ENCODE results near the gene ZMIZ1.
A peak's percentile ranks its signal among the peaks of the same experiment; 100 is the strongest.
"Not testable (repeated sequence)": the region's sequence is repeated elsewhere in the genome, so short reads cannot be mapped to it uniquely, and the experiment has no call there.

ZMIZ1 gene

GRCh38 chr10:79316671-79317431 is 248.1 kb downstream of the ZMIZ1 start:
- DNase-seq, result peak; percentile 17

GRCh38 chr10:79318369-79318768 is 249.6 kb downstream of the ZMIZ1 start:
- no peak for DNase-seq

DNA sequence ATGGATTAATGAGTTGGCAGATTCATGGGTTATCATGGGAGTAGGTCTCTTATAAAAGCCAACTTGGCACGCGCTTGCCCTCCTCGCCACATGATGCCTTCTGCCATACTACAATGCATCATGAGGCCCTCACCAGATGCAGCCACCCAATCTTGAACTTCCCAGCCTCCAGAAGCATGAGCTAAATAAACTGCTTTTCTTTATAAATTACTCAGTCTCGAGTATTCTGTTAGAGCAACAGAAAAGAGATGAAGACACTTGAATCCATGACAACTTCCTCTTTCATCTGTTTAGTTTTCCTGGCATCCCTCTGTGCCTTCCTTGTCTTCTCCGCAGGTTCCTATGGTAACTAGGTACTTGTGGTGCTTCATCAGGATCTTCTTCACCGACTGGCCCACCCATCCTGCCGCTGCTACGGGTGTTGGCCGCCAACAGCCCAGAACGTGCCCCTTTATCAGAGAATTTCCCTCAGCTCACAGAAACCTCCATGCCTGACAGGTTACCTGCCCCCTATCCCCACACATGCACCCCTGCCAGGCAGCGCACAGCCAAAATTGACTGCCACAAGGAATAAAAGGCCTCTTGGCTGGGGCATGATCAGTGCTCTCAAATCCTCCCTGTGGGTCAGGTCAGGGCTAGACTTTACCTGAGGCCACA is 250.5 kb downstream of the ZMIZ1 start:
- no peak for DNase-seq

- DNase-seq, result no peak
Measured at GRCh38 chr10:79320316-79320715, 251.6 kb downstream of the ZMIZ1 start.

- no peak for DNase-seq
Measured at GRCh38 chr10:79320820-79321493, 252.2 kb downstream of the ZMIZ1 start.

DNA sequence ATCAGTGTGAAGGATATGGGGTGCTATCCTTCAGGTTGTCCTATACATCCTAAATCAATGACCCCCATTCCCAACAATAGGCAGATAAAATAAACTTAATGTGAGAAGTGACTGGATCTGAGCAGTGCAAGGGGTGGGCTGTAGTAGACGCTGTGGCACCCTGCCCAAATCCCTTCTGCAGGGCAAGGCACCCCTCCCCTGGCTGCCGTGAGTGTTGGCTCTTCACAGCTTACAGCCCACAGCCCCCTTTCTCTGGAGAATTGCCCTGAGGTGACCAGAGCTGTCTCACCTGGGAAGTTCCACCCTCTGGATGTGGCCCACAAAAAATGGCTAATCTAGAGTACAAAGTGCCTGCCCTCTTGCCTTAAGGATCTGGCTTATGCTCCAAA is 252.7 kb downstream of the ZMIZ1 start:
- no peak for DNase-seq

DNA sequence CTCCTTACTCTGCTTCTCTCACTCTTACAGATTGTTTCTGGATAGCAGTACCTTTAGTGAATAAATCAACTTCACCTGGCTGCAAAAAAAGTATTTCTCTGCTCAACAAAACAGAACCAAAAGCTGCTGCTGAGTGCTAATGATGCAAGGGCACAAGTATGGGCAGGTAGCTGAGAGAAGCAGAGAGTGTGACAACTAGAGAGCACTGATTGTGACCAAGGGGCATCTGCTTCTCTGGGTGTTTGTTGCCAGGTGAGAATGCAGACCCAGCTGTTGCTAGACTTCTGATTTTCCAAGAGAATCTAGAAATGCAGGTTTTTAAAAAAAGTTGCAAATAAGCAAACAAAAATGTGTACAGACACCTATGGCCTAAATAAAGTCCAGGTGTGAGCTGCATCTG is 253.2 kb downstream of the ZMIZ1 start:
- no peak for DNase-seq

DNA sequence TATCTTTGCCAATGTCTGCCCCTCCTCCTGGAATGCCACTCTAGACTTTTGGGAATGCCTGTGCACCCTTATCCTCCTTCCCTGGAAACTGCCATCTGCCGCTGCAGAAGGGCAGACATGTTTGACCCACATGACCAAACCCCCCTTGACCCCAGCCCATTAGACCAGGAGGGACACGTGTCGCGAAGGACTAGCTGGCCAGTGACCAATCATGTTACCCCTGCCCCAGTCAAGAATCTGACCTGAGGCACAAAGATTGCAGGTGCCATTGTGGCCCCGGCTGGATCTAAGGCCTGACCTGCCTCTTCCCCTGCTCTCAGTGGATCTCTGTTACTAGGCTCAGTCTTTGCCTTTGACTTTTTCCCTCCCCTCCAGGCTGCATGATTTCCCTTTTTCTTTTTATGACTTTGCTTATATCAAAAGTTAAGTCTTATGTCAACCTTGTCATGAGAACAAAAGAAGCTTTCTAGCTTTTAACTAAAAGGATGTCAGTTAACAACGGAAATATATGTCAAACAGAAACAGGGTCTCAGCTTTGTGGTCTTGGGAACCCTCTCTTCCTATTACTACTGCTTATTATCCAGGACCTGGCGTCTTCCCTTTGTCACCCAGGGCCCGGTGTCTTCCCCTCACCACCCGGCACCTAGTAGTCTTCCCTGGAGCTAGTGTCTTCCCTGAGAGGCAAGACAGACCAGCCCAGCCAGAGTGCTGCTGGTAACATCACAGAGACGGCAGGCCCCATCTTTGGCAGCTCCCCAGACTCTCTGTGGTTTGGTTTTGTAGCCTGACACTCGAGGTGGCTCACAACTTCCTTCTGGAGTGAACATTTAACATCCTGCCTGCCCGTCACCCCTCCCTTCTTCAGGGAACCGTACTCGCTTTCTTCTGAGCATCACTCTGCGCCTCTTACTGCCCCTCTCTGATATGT is 254.1 kb downstream of the ZMIZ1 start:
- DNase-seq, result no peak

- DNase-seq, result no peak
Measured at GRCh38 chr10:79323602-79324001, 254.8 kb downstream of the ZMIZ1 start.

- DNase-seq, result no peak
Measured at GRCh38 chr10:79324032-79324695, 255.4 kb downstream of the ZMIZ1 start.

- DNase-seq, result no peak
Measured at GRCh38 chr10:79326361-79327089, 257.8 kb downstream of the ZMIZ1 start.

DNA sequence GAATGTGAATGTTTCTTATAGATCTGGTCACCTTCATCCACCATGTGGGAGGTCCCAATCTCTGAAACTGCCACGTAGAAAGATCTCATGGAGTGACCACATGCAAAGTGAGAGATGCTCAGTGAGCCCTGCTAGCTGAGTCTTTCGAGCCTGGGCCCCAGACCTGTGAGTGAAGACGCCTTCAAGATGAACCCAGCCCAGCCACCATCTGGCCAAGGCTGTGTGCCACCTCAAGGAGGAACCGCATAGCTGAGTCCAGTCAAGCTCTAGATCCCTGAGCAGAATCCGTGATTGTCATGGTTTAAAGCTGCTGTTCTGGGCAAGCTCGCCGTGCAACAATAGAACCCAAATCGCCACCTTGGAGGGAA is 258.3 kb downstream of the ZMIZ1 start:
- no peak for DNase-seq

DNA sequence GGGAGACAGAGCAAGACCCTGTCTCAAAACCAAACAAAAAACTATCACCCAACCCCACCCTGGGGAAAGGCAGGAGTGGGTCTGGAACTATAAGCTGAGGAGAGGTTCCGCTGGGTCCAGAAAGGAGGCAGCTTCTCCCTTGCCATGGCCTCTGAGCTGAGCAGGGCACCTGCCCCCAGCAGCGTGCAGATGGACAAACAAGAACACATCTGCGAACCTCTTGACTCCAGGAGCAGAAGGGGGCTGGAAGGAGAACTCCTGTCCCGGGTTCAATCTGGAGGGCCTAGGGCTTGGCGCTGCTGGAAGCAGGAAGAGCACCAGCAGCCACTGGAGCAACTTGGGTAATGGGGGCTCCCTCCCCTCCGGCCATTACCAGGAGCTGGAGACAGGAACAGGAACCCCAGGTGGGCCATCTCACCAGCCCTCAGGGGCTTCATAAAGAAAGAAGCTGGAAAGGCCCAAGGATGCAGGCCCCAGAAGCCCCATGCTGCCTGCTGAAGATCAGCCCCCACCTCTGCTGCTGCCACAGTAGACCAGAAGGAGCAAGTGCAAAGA is 259.5 kb downstream of the ZMIZ1 start:
- DNase-seq, result no peak

GRCh38 chr10:79328737-79329504 is 260.2 kb downstream of the ZMIZ1 start:
- DNase-seq, result no peak

- DNase-seq, result no peak
Measured at GRCh38 chr10:79329529-79329928, 260.8 kb downstream of the ZMIZ1 start.

- DNase-seq, result no peak
Measured at GRCh38 chr10:79331226-79331625, 262.5 kb downstream of the ZMIZ1 start.

DNA sequence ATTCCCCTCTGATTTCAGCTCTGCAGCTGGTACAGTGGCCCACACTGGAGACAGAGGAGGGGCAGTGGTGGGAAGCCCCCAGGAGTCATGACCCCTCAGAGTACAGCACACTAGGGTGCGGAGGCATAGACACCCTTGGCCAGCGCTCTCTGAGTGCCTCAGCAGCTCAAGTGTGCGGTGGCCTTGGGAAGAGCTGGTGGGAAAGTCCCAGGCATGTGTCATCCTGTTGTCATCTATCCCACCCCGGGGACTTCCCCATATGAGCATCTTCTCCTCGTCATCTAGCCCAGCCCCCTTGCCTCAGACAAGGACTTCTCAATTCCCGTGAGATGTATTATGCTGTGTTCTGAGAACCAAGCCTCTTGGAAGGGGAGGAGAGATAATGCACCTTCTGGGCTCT is 262.9 kb downstream of the ZMIZ1 start:
- no peak for DNase-seq

DNA sequence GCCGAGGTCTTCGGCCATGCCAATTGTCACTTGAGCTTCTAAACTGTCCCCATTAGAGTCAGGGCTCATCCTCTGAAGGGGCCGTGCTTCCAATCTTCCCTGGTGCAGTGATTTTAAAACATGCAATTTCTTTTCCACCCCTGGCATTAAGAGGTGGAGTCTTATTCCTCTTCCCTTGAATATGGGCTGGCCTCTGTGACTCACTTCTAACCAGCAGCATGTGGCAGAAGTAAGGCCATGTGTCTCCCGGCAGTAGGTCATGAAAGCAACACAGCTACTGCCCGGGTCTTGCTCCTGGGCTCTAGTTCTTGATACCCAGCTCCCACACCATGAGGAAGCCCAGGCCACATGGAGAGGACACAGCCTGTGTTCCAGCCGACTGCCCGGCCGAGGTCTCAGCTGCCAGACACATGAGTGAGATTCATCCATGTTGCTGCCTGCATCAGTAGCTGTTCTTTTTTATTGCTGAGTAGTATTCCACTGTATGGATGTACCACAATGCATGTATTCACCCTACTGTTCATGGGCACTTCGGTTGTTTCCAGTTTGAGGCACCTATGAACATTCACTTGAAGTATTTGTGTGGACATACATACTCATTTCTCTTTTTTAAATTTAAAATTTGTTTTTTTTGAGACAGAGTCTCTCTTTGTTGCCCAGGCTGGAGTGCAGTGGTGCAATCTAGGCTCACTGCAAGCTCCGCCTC is 264.0 kb downstream of the ZMIZ1 start:
- not testable (repeated sequence) for DNase-seq

DNA sequence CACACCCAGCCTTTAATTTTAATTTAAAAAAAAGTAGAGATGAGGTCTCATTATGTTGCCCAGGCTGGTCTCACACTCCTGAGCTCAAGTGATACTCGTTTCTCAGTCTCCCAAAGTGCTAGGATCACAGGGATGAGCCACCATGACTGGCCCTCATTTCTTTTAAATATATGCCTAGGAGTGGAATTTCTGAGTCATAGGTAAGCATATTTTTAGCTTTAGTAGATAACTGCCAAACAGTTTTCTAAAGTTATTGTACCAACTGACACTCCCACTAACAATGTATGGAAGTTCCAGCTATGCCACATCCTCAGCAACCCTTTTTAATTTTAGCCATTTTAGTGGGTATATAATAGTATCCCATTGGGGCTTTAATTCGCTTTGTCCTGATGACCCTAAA is 264.7 kb downstream of the ZMIZ1 start:
- no peak for DNase-seq

- no peak for DNase-seq
Measured at GRCh38 chr10:79334573-79334972, 265.8 kb downstream of the ZMIZ1 start.
